HG03460 (cell line): ENCODE measurements around the gene ORMDL3.
"Not testable (repeated sequence)": the region's sequence is repeated elsewhere in the genome, so short reads cannot be mapped to it uniquely, and the experiment has no call there.

ENCODE experiments used
- ATAC-seq: cut with Tn5 transposase; IDR thresholded peaks from one replicate; pipeline ENCODE4 v1.9.1; 2021; ENCODE audit not compliant: unreplicated experiment

ORMDL3 gene

DNA sequence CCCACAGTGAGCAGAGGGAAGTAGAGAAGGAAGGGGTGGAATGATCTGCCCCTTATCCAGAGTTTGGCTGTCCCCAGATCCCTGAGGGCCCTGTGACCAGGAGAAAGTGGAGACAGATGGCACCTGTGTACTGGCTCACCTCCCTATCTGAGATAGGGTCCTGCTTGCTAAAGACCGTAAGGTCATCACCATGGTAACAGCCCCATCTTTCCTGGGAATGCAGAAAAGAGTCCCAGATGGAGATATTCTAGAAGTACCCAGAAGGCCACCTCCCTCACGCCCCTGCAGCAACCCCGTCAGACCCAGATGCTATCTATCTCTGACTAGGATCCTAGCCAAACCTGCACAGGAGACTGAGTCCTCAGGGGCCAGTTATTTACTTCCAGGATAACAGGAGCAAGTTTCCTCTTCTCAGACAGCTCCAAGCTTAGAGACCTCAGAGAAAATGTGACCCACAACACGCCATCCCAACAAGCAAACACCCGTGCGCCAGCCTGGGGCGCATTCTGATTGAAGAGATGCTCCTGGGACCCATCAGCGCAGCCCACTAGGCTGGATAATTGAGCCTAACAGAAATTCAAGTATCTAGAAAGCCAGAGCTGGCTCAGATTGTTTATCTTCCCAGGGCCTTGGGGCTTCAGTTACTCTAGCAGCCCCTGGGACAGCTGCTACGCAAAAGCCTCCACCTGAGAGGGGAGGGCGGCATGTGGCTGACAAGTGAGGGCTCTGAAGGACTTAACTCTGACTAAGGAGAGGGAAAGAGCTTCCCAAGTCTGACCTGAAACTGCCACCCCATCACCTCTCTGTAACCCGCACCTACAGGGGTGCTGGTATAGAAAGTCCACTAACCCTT, 1.9 kb downstream of the ORMDL3 start:
- no peak for ATAC-seq

GRCh38 chr17:39924691-39925055, 2.7 kb downstream of the ORMDL3 start:
- ATAC-seq = no peak

GRCh38 chr17:39923836-39924690, 3.3 kb downstream of the ORMDL3 start:
- ATAC-seq = no peak

GRCh38 chr17:39923230-39923629, 4.2 kb downstream of the ORMDL3 start:
- ATAC-seq = no peak

- no peak for ATAC-seq
These were observed 5.4 kb downstream of the ORMDL3 start for GRCh38 chr17:39922006-39922405.

GRCh38 chr17:39921323-39921722, 6.1 kb downstream of the ORMDL3 start:
- ATAC-seq = no peak

GRCh38 chr17:39920218-39921210, 6.9 kb downstream of the ORMDL3 start:
- ATAC-seq = no peak

- no peak for ATAC-seq
These were observed 8.2 kb downstream of the ORMDL3 start for GRCh38 chr17:39919087-39919683.

- no peak for ATAC-seq
These were observed 10.5 kb downstream of the ORMDL3 start for GRCh38 chr17:39916918-39917317.

- ATAC-seq = no peak
These were observed 11.8 kb downstream of the ORMDL3 start for GRCh38 chr17:39915559-39915958.

DNA sequence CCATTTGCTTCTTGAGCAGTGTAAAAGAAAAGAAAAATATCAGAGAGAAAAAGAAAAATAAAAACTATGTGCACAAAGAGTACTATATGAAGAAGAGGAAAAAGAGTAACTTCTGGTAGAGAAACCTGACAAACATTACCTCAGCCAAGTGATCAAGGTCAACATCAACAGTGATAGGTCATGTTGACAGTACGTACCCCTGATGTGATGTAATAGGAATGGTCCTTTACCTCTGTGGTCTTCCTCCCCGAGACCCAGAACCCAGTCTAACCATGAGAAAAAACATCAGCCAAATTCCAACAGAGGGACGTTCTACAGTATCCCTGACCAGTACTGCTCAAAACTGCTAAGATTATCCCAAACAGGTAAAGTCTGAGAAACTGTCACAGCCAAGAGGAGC, 13.4 kb downstream of the ORMDL3 start:
- ATAC-seq = no peak

GRCh38 chr17:39908789-39909352, 18.5 kb downstream of the ORMDL3 start:
- no peak for ATAC-seq

DNA sequence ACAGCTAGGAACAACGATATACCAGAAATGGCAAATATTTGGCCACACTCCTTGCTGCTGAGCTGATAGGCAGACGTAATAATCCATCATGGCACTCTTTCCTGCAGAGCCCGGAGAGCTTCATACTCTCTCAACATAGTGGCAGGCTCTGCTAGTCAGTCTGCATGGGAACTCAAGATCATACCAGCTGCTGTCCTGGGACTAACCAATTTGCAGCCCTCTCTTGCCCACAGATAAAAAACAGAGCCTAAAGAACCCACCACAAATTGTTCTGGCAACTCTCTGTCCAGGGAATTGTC, 22.5 kb downstream of the ORMDL3 start:
- no peak for ATAC-seq

GRCh38 chr17:39903158-39903884, 24.1 kb downstream of the ORMDL3 start:
- no peak for ATAC-seq

DNA sequence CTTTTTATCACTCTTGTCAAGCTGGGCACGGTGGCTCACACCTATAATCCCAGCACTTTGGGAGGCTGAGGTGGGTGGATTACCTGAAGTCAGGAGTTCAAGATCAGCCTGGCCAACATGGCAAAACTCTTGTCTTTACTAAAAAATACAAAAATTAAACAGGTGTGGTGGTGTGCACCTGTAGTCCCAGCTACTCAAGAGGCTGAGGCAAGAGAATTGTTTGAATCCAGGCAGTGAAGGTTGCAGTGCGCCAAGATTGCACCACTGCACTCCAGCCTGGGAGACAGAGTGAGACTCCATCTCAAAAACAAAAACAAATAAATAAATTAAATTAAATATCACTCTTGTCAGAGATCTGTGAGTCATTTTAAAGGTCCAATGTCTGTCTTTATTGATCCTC, 25.4 kb downstream of the ORMDL3 start:
- ATAC-seq = not testable (repeated sequence)

GRCh38 chr17:39899215-39899614, 28.2 kb downstream of the ORMDL3 start:
- ATAC-seq = no peak

- no peak for ATAC-seq
These were observed 29.3 kb downstream of the ORMDL3 start for GRCh38 chr17:39898088-39898487.

- no peak for ATAC-seq
These were observed 32.6 kb downstream of the ORMDL3 start for GRCh38 chr17:39894681-39895376.

DNA sequence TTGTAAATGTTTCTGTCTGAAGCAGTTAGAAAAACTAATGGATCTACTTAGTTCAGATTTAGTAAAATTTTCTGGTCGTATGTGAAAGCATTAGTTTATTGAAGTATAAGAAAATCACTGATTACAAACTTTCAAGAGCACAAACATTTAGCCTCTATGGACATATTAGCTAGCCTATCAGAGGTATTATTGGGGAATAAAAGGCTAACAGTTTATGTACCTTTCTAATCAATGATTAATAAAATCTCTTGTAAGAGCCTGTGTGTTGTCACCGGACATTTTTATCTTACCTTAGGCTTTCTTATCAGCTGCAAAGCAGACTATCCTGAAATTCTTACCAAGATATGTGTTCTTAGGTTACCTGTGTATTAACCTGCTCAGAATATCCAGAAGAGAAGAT, 38.2 kb downstream of the ORMDL3 start:
- no peak for ATAC-seq
